Right forelimb (tissue), 1 donor: ENCODE measurements around the gene UGT1A10.
"Not testable (repeated sequence)": the region's sequence is repeated elsewhere in the genome, so short reads cannot be mapped to it uniquely, and the experiment has no call there.

ENCODE experiments used
- DNase-seq: peaks from one replicate; pipeline ENCODE4 v3.0.0-alpha.2; 2018

UGT1A10 gene

DNA sequence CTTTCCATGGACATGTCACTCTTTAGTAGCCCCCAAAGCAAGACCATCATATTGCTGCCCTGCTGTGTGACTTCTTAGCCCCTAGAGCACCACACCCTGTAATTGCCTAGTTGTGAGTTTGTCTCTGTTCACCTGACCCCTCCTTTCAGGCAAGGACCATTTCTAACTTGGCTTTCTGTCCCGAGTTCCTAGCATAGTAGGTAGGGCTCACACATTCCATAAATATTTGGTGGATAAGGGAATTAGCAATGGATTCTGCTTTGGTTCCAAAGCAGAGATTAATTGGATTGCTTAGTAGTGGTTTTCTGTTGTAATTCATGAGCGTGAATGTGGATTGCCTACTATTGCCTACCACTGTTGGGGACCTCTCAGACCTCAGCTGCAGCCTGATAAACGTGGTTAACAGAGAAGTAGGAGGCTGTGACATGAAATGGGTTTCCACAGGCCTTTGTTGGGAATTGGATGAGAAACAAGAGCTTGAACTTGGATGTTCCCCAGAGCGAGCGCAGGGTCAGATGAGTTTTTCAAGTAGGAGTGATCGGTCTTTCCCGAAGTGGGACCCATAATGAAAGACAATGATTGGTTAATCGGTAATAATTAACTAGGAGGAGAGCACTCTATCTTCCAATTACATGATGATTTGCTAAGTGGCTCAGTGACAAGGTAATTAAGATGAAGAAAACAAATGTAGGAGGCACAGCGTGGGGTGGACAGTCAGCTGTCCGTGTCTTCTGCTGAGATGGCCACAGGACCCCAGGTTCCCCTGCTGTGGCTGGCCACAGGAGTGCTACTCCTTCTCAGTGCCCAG is 110.4 kb downstream of the UGT1A10 start:
- DNase-seq, result no peak

DNA sequence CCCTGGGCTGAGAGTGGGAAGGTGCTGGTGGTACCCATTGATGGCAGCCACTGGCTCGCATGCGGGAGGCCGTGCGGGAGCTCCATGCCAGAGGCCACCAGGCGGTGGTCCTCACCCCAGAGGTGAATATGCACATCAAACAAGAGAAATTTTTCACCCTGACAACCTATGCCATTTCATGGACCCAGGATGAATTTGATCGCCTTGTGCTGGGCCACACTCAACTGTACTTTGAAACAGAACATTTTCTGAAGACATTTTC is 111.0 kb downstream of the UGT1A10 start:
- DNase-seq, result no peak

DNA sequence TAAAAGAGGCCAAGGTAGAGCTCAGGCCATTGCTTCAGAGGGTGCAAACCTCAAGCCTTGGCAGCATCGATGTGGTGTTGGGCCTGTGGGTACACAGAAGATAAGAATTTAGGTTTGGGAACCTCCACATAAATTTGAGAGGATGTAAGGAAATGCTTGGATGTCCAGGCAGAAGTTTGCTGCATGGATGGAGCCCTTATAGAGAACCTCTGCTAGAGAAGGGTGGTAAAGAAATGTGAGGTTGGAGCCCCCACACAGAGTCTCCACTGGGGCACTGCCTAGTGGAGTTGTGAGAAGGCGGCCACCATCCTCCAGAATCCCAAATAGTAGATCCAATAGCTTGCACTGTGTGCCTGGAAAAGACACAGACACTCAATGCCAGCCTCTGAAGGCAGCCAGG is 114.4 kb downstream of the UGT1A10 start:
- DNase-seq, result not testable (repeated sequence)

DNA sequence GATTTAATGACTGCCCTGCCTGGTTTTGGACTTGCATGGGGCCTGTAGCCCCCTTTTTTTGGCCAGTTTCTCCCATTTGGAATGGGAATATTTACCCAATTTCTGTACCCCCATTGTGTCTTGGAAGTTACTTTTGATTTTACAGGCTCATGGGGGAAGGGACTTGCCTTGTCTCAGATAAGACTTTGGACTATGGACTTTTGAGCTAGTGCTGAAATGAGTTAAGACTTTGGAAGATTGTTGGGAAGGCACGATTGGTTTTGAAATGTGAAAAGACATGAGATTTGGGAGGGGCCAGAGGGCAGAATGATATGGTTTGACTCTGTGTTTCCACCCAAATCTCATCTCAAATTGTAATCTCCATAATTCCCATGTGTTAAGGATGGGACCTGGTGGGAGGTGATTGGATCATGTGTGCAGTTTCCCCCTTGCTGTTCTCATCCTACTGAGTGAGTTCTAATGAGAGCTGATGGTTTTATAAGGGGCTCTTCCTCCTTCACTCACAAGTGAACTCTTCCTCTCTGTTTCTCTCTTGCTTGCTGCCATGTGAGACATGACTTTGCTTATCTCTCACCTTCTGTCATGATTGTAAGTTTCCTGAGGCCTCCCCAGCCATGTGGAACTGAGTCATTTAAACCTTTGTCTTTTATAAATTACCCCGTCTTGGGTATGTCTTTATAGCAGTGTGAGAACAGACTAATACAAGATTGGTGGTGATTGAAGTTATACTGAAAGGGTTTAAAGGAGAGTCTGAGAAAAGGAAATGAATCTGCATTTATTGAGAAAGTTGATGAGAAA is 115.2 kb downstream of the UGT1A10 start:
- DNase-seq, result not testable (repeated sequence)

DNA sequence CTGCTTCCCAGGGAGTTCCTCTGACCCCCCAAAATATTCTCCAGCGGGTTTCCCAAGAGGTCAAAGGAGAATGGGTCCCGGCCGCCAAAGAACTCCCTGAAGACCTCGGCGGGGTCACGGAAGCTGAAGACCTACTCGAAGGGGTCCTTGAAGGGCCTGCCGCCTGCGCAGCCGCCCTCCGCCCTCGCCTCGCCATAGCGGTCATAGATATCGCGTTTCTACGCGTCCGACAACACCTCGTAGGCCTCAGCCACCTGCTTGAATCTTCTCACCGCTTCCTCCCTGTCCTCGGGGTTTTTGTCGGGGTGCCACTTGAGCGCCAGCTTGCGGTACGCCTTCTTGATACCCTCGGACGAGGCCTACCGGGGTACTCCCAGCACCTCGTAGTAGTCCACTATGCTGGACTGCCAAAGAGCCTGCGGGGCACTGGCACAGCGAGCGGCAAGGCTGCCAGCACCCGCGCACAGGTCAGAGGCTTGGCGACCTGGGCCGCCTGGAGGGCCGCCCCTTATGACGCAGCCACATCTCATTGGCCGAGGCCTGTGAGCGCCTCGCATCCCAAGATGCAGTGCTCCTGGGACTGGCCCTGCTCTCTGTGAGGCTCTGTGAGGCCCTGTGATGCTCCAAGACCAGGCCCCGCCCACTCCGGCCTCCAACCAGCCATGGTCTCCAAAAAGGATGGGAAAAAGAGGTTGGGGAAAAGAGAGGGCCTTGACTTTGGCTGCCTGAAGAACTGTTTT is 118.8 kb downstream of the UGT1A10 start:
- no peak for DNase-seq

DNA sequence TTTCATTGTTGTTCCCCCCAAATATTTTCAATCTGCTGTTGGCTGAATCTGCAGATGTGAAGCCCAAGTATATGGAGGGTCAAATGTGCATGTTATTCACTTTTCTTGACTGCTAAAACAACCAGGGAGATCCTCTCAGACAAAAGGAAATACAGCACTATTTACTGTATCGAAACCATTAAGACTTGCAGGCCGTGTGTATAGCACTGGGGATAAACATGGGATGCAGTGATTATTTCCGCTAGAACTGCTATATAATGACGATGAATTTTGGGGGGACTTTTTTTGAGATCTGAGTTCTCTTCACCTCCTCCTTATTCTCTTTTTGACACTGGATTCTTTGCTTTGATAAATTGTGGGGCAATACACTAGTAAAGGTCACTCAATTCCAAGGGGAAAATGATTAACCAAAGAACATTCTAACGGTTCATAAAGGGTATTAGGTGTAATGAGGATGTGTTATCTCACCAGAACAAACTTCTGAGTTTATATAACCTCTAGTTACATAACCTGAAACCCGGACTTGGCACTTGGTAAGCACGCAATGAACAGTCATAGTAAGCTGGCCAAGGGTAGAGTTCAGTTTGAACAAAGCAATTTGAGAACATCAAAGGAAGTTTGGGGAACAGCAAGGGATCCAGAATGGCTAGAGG is 120.3 kb downstream of the UGT1A10 start:
- DNase-seq, result no peak

DNA sequence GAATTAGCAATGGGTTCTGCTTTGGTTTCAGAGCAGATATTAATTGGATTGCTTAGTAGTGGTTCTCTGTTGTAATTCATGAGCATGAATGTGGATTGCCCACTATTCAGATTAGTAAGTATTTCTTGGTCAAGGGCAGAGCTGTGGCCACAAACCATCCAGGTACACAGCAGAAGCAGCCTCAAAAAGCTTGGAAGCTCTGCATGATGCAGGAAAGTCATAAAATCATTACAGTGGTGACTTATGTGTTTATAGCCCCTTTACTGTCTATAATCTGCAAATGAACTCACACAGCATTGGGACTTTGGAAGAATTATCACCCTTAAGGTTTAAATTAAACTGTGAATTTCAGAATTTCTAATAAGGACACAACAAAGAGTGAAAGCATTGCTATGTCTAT is 121.9 kb downstream of the UGT1A10 start:
- DNase-seq, result no peak

DNA sequence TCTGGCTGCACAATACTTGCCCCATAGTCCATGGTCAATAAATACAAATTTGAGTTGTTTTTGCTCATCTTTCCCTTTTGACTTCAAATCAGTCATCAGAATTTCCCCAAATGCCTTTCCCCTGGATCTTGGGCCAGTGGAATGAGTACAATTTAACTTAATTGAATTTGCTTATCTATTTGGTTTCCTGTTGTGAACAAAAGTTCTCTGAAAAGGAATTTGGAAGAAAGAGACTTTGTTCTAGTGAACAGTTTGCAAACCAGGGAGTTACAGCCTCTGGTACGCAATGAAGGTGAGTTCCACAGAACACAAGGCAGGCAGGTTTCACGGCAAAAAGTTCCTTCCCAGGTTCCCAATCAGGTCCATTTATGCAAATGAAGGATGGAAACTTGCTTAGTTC is 122.6 kb downstream of the UGT1A10 start:
- no peak for DNase-seq

DNA sequence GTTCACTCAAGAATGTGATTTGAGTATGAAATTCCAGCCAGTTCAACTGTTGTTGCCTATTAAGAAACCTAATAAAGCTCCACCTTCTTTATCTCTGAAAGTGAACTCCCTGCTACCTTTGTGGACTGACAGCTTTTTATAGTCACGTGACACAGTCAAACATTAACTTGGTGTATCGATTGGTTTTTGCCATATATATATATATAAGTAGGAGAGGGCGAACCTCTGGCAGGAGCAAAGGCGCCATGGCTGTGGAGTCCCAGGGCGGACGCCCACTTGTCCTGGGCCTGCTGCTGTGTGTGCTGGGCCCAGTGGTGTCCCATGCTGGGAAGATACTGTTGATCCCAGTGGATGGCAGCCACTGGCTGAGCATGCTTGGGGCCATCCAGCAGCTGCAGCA is 123.8 kb downstream of the UGT1A10 start, which contains the start of gene UGT1A1:
UGT1A1 (plus strand) TSS at position 228 of the 400 bp plus-strand sequence; CDS start at position 246, 18 bp downstream.
- no peak for DNase-seq

DNA sequence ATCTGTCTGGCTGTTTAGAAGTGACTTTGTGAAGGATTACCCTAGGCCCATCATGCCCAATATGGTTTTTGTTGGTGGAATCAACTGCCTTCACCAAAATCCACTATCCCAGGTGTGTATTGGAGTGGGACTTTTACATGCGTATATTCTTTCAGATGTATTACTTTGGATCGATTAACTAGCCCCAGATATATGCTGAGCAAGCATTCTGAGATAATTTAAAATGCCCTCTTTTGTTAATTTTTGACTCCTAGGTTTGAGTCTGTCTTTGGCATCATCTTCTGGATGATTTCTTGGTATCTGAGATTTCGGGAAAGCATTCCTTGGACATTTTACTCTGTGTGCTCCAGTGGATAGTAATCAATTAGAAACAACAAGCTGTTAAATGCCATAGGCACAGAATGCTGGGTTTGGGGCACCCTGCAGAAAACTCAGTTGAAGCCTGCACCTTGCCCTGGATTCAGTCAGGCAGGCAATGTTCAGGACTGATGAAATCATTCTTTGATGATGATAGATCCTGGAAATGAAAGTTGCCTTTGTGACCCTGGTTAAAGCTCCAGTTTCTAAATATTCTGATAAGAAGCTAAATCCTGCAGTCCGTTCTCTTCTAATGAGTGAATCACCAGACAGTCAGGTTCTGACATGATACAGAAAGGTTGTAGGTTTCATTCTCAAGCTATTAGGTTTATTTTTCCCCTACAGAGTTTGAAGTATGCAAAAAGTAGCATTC is 125.0 kb downstream of the UGT1A10 start:
- no peak for DNase-seq

DNA sequence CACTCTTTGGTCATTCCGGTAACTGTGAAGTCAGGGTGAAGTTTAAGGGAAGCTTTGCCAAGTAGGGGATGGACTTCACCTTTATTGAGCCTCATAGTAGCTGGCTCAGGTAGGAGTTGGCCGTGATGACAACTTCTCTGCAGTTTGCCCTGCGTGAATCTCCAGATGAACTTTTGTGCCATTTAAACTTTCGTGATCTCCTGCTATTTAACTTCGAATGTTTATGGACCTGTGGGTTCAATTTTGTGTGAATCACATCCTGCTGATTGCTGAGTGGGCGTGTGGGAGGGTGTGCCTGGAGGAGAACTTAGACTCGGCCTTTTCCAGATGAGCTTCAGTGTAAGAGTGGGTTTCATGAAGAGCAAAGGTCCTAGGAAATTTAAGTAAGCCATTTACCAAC is 128.0 kb downstream of the UGT1A10 start:
- no peak for DNase-seq

DNA sequence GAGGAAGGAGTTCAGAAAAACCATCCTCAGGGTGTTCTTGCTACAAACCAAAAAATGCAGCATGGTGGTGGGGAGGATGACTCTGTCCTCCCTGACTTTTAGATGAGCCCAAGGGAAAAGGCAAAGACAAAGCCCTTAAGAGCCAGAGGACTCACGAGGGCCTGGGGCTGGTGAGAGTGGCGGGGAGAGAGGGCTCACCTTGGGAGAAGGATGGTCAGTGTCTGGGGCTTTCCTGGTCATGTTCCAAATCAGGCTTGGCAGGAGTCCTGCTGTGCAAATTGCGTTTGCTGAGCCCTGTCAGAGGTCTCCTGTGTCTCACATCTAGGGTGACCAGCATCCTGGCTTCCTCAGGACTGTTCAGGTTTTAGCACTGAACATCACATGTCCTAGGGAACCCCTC is 128.5 kb downstream of the UGT1A10 start:
- DNase-seq, result no peak

DNA sequence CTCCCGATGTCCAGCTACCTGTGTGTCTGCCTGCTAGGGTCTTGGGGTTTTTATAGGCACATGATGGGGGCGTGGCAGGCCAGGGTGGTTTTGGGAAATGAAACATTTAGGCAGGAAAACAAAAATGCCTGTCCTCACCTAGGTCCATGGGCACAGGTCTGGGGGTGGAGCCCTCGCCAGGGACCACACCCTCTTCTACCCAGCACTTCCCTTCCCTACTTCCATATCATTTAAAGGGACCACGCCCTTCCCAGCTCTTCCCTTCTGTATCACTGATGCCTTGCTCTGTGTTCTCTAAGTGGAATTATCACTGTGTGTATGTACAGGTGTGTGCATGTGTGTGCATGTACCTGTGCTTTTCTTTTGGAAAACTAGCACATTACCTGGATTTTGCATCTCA is 130.2 kb downstream of the UGT1A10 start:
- DNase-seq, result no peak

DNA sequence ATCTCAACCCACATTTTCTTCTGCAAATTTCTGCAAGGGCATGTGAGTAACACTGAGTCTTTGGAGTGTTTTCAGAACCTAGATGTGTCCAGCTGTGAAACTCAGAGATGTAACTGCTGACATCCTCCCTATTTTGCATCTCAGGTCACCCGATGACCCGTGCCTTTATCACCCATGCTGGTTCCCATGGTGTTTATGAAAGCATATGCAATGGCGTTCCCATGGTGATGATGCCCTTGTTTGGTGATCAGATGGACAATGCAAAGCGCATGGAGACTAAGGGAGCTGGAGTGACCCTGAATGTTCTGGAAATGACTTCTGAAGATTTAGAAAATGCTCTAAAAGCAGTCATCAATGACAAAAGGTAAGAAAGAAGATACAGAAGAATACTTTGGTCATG is 131.8 kb downstream of the UGT1A10 start:
- no peak for DNase-seq

DNA sequence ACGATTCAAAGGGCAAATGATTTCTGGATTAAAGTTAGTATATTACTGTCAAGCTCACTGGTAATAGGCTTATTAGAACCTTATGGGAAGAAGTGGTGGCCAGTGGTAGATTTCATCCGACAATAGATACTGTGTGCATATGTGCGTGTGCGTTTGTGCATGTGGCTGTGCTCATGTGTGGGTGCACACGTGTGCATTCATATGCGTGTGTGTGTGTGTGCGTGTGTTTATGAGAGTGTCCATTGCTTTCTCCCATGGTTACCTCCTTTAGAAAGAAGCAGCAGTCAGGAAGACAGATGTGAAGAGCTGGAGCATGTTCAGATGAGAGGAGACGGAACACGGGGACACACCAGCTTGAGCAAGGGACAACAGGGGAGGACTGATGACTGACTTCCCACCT is 133.0 kb downstream of the UGT1A10 start:
- DNase-seq, result no peak

DNA sequence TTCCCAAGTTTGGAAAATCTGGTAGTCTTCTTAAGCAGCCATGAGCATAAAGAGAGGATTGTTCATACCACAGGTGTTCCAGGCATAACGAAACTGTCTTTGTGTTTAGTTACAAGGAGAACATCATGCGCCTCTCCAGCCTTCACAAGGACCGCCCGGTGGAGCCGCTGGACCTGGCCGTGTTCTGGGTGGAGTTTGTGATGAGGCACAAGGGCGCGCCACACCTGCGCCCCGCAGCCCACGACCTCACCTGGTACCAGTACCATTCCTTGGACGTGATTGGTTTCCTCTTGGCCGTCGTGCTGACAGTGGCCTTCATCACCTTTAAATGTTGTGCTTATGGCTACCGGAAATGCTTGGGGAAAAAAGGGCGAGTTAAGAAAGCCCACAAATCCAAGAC is 135.9 kb downstream of the UGT1A10 start:
- no peak for DNase-seq

DNA sequence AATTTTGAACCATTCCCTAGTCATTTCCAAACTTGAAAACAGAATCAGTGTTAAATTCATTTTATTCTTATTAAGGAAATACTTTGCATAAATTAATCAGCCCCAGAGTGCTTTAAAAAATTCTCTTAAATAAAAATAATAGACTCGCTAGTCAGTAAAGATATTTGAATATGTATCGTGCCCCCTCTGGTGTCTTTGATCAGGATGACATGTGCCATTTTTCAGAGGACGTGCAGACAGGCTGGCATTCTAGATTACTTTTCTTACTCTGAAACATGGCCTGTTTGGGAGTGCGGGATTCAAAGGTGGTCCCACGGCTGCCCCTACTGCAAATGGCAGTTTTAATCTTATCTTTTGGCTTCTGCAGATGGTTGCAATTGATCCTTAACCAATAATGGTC is 136.3 kb downstream of the UGT1A10 start:
- no peak for DNase-seq

DNA sequence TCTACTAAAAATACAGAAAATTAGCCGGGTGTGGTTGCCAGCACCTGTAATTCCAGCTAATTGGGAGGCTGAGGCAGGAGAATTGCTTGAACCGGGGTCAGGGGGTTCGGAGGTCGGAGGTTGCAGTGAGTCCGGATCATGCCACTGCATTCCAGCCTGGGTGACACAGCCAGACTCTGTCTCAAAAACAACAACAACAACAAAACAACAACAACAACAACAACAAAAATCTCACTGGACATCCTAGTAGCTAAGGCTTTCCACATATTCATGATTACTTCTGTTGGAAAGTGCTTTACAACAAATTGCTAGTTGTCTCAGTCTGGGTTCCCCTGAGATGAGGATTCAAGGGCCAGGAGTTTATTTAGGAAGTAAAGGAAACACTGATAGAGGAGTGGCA is 137.6 kb downstream of the UGT1A10 start:
- DNase-seq, result no peak

DNA sequence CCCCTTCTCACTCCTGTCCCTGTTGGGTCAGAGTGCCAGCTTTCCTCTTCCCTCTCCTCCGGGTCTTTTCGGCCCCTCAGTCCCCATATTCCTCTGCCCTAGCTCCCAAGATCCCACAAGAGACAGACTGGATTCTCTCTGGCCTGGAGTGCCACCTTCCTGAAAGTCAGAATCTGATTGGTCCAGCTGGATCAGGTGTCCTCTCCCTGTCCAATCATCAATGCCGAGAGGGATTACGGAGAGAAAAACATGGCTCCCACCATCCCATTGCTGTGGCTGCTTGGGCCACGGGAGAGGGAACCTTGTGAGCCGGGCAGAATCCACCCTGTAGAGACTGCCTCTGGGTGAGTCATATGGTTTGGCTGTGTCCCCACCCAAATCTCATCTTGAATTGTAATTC is 139.2 kb downstream of the UGT1A10 start:
- no peak for DNase-seq

DNA sequence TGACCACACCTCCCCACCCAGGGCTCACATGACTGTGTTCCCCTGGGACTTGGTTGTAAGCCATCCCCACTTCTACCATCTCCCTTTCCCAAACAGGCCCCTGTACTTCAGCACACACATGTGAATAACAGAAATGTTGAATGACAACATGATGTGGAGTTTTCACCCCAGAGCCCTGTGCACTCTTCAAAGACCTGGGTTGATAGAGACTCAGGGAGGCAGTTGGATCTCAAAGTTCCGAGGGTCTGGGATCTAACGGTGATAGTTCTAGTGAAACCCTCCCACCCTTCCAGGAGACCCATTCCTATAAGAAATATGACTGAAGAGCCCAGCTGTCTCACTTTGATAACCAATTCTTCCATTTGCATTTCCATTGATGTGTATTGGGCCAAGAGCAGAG is 141.8 kb downstream of the UGT1A10 start, which contains the start of gene MROH2A:
MROH2A (plus strand) TSS at position 301 of the 400 bp plus-strand sequence. CDS start 1,029 bp downstream, outside the sequence.
- DNase-seq, result no peak

DNA sequence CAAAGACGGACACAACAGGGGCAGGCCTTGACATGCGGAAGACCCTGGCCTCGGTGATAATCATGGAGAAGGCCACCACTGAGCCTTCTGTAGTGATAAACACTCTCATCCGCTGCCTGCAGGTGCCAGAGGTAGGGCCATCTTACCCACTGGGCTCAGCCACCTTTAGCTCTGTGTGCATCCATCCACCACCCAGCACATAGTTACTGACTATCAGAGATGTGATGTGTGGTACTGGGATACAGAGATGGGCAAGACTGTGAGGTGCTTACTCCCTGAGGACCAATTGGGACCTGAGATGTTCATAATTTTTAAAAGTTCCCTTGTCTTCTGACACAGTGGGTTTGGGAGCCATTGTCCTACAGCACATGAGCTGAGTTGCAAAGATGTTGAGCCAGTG is 143.5 kb downstream of the UGT1A10 start:
- no peak for DNase-seq

DNA sequence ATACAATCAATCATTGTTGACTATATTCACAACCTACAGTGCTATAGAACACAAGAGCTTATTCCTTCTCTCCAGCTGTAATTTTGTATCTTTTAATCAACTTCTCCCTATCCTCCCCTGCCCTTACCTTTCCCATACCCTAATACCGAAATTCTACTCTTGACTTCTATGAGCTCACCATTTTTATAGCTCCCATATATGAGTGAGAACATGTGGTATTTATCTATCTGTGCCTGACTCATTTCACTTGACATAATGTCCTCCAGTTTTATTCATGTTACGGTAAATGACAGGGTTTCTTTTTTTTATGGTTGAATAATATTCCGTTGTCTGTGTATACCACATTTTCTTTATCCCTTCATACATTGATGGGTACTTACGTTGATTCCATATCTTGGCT is 144.5 kb downstream of the UGT1A10 start:
- DNase-seq, result no peak
